GM21423 (cell line): ENCODE data around the gene MACO1.

ENCODE experiments used
- ATAC-seq: cut with Tn5 transposase; IDR thresholded peaks from one replicate; pipeline ENCODE4 v1.9.1; 2021; ENCODE audit warnings: mild to moderate bottlenecking, moderate library complexity; ENCODE audit not compliant: unreplicated experiment

MACO1 gene

DNA sequence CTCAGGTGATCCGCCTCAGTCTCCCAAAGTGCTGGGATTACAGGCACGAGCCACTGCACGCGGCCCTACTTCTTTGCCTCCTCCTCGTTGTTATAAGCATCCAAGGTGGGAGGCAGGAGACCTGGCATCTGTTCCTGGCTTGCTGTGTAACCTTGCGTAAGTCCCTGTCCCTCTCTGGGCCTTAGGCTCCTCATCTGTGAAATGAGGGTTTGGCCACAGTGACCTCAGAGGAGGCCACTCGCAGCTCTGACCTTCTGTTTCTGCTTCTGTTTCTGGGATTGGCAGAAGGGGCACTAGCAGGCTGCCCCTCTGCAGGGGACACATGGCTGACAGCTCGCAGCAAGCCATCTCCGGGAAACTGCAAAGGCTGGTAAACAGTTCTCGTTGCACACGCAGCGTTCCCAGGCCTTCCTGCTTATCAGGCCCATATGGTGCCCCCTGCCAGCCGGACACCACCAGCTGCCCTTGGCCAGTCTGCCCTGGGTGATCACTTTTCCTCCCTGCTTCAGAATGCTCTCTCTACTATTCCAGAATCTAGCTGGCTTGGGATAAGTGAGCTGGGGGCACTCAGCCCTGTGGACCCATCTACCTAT is 110.1 kb downstream of the MACO1 start:
- no peak for ATAC-seq

DNA sequence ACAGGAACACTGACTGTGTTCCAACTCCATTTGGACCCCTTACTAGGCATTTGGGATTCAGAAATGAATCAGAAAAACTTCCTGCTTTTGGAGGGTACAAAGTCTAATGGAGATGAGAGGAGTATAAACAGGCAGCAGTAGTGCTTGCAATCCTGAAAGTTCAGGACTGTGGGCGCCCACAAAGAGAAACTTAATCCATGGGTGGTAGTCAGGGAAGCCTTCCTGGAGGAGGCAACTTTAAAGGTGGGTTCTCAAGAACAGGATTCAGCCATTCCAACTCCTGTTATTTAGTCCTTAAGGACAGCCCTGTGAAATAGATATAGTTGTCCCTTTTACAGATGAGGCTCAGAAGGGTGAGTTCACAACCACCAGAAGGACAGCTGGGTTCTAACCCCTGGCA is 110.7 kb downstream of the MACO1 start:
- ATAC-seq, result no peak

DNA sequence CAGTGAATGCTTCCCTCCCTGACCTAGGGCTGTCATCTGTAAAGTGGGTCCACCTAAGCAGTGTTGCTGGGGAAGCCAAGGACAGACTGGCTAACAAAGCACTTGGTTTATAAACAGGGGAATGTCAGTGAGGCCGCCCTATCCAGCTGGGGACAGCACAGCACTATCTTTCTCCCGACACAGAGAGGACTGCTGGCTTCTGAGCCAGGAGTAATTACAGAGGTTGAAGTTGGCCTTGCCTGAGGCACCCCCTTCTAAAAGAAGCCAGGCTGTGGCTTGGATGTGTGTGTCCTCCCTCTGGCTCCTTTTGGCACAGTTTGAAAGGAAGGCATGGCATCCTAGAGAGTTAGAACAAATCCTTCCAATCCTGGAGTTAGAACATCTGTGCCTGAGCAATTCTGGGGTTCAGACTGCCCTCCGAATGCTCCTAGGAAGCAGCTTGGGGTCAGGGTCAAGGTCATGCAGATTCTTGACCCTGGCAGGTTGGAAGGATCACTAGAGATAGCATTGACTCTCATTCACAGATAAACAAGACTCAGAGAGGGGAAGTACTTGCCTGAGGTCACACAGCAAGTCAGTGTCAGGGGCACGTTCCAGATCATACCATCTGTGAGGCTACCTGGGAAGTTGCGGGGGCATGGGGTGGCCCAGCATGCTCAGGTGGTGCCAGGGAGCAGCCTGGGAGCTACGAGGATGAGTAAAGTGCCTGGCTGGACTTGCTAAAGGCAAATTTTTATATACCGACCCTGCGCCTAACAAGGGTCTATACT is 111.4 kb downstream of the MACO1 start:
- no peak for ATAC-seq

DNA sequence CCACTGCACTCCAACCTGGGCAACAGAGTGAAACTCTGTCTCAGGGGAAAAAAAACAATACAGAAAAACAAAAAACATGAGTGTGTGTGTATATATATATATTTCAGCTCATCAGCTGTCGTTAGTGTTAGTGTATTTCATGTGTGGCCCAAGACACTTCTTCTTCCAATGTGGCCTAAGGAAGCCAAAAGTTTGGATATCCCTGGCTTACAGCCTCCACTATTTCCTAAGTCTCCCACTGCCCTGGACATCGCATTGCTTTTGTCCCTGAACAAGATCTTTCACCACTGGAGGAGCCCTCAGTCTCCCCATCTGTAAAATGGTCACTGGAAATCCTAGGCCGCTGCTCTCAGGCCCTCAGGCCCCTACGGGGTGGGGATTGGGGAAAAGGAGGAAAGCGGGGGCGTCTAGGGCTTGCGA is 112.3 kb downstream of the MACO1 start:
- ATAC-seq, result no peak

DNA sequence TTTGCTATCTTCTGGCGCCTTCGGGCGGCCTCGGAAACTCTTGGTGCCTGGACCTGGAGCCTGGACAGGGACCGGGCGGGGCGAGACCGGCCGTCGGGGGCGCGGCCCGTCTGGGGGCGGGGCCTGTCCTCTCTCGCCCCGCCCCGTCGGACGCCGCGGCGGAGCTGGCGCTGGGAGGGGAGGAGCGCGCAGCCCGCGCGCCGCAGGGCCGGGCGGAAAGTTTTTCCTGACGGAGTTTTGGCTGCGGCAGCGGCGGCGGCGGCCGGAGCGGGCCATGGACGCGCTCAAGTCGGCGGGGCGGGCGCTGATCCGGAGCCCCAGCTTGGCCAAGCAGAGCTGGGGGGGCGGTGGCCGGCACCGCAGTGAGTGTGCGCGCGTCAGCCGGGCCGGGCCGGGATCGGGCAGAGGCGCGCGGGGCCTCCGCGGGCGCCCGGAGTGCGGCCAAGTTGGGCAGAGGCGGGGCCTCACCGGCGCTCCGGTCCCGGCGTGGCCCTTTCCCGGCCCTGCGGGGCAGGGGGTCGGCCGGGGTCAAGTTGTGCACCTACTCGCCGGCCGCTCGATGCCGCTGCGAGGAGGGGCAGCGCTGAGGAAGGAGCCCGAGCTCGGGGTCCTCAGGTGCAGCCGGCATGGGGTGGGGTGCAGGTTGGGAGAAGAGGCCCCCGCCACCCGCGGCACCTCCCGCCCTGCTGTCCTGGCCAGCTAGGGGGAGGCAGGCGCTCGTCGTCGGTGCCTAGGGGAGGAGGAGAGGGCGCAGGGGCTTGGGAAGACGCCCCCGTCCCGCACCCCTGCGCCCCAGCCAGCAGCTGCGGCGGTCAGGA is 112.9 kb downstream of the MACO1 start, which contains the start of gene LDLRAP1:
Gene LDLRAP1 (plus strand): TSS at position 182 of the 818 bp plus-strand sequence. CDS start 93 bp downstream, at position 275.
- peak; percentile 79 for ATAC-seq

DNA sequence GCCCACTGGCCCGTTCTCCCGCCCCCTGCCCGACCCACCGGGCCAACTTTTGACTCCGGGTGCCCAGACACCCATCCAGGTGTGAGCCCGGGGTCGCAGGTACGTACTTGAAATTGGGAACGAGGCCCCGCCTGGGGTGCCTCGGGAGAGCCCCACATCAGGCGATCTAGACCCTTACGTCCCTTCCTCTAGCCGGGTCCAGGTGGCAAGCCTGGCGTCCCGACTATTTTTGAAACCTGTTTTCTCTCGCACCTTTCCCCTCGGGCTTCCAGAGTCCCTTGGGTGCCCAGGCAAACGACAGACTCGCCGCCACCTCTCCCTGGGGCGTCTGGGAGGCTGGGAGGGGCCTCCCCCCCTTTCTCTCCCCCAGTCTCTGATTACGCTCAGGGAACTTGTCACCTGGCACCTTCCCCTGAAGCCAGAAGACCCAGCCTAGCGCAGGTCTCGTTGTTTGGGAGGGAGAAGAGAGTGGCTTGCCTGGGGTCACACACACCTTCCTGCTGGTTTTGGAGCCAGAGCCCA is 113.6 kb downstream of the MACO1 start:
- ATAC-seq, result no peak

DNA sequence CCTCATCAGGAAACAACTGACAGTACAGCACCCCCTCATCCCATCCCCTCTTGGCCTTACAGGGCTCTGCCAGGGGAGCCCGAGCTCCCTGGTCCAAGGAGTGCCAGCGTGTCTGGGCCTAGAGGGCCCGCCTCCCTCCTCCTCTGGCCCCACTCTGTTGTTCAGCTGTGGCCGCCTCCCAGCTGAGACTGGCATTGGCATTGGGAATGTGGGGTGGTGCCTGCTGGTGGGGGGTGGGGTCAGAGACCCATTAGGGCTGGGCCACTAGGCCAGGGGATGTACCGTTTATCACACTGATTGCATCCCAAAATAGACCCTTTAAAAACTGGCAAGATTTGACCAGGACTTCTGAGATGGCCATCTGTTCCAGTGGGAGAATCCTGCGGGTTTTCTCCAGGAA is 114.1 kb downstream of the MACO1 start:
- no peak for ATAC-seq

DNA sequence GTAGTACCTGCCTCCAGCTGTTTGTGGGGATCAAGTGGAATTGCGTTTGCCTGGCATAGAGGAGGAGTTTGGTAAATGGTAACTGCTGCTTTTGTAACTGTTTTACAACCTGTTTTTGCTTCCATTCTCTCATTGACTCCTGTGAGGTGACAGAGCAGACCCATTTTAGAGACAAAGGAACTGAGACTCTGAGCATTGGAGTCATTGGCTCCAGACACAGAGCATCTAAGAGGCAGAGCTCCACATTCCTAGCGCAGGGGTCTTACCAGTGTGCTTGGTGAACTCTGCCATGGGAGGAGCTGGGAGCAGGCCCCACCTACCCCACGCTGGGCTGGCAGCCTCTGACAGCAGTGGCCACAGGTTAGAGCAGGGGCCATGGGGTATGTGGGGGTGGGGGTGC is 115.1 kb downstream of the MACO1 start:
- no peak for ATAC-seq

DNA sequence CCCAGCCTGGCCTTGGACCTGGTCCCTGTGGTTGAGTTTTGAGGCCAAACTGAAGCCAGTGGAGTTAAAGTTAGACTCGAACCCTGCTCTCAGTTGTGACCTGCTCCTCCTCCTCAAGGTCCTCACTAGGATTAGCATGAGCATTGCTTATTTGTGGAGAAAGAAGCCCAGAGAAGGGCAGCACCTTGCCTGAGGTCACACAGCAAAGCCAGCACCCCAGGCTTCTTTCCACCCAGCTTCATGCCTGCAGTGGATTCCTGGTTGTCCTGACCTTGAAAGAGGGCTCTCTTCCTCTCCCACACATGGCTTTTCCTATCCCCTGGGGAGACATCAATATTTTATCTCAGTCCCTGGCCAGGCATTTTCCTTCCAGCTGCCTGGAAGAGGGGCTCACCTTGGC is 115.5 kb downstream of the MACO1 start:
- ATAC-seq, result no peak

DNA sequence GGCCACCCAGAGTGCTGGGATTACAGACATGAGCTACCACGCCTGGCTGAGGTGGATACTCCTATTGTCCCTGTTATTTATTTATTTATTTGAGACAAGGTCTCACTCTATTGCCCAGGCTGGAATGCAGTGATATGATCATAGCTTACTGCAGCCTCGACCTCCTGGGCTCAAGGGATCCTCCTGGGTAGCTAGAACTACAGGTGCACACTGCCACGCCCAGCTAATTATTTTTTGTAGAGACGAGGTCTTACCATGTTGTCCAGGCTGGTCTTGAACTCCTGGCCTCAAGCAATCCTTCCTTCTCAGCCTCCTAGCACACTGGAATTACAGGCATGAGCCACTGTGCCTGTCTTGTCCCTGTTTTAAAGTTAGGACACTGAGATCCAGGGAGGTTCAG is 117.9 kb downstream of the MACO1 start:
- no peak for ATAC-seq

DNA sequence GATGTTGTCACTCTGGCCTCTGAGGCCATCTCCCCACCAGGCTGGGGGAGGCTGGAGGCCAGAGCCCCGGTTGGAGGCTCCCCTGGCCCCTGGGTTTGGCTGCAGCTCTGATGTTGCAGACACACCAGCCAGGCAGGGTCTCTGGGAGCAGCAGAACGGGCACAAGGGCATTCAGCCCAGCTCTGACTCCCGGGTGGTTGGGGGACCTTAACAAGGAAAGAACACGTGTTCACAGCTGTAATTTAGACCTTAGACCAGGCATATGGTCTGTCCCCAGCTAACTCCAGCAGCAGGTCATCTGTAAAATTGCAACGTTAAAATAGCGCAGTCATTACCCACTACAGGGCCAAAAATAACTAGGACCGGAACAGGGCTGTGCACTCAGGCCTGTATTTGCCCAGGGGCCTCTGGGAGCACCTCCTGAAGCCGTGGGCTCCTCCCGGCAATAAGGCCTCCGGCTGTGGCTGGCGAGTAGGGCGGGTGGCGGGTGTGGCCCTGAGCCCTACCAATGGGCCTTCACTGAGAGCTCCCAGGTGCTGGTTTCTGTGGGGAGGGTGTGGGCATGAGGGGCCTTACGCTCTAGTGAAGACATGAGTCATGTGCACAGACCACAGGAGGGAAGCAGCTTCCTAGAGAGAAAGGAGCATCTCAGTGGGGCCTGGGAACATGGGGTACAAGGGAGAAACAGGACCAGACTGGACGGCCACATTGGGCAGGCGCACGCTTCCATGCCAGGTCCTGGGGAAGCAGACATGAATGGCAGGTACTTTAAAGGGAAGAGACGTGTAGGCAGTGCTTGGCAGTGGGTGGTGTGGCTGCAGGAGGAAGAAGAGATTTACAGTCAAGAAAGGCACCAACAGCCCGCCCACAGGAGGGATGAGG is 118.8 kb downstream of the MACO1 start:
- ATAC-seq, result peak; percentile 92
